Peyer's patch (tissue), 4 donors: Measurements from ENCODE around the gene NFE2.

Experiments
- CTCF ChIP-seq, 6 experiments: fragments of 450-650 bp in 4 of 6; fragments of 200-600 bp in 2 of 6; sonication (generic) in 1 of 6; IDR thresholded peaks; one replicate each; pipeline ENCODE4 v1.5.1; 2017 to 2019; ENCODE audit warnings: antibody characterized with exemption in 6 of 6, mild to moderate bottlenecking in 3 of 6, moderate library complexity in 1 of 6
- POLR2A ChIP-seq, 2 donors: fragments of 450-650 bp; IDR thresholded peaks; one replicate each; pipeline ENCODE4 v1.5.1; 2017; ENCODE audit warnings: antibody characterized with exemption in 2 of 2, mild to moderate bottlenecking in 2 of 2, moderate library complexity in 2 of 2

GRCh38 chr12:54294953-54295566, 5.8 kb downstream of the NFE2 start:
- TF ChIP-seq POLR2A (IDR thresholded peaks at IDR 0.05), result no peak
- TF ChIP-seq CTCF (IDR thresholded peaks at IDR 0.05), result no peak
